Dedifferentiated amniotic fluid mesenchymal stem cell (primary cell): ENCODE measurements around the gene AGBL4.
"Not testable (repeated sequence)": the region's sequence is repeated elsewhere in the genome, so short reads cannot be mapped to it uniquely, and the experiment has no call there.

Experiments used
- DNase-seq: peaks from one replicate; pipeline ENCODE4 v3.0.0-alpha.2; 2016; ENCODE audit errors: extremely low spot score

Gene AGBL4

DNA sequence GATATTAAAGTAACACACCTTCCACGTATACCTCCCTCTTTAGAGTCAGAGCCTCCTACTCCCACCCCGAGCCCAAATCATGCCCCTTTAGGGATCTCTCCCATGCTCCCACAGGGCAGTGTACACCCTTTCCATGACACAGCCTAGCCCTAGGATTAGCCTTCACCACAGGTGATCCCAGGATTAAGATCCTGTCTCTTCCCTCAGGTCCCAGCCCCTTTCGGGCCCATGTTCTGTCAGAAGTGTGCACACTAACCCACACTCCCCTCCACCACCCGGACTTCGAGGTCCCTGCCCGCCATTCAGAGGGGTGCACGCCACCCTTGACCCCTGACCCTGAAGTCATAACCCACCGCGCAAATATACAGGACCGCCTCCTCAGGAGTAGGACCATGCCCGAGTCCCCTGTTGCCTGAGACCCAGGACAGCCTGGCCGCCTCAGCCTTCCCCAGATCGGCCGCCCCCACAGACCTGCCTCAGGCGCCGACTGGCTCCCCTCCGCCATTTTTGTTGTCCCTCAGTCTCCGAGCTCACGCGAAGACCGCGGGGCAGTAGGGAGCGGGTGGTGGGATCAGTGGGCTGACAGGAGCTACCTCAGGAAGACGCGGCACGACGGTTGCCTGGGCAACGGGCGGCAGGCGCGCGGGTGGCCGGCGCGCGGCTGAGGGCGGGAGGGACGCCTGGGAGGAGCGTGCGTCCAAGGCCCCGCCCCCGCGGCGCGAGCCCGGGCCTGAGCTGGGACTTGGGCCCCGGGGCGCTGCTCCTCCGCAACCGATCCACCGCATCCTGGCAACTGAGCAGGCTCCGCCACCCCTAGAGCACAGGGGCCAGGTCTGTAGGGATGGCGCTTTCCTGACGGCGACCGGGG, at the start of gene AGBL4:
TSS of gene AGBL4 (minus strand) at position 663 of the 868 bp plus-strand sequence.
- DNase-seq: no peak

DNA sequence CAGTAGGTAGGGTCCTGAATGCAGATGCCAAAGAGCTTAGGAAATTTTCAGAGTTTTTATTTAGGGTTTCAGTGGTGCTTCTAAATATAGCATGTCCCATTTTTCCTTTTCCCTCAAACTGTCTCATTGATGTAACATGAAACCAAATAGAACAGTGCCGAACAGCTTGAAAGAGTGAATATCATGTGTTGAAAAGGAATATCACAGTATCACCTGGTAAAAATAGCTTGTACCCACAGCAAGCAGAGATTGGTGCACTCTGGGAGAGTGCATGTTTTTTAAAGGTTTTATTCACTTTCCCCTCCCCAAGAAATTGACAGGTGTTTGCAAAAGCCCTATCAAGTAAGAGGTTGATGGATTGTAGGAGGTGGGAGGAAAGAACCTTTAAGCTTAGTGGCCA, 43.1 kb upstream of the AGBL4 start:
- DNase-seq: no peak

- no peak for DNase-seq
These were observed 36.5 kb upstream of the AGBL4 start for GRCh38 chr1:50060279-50060678.

DNA sequence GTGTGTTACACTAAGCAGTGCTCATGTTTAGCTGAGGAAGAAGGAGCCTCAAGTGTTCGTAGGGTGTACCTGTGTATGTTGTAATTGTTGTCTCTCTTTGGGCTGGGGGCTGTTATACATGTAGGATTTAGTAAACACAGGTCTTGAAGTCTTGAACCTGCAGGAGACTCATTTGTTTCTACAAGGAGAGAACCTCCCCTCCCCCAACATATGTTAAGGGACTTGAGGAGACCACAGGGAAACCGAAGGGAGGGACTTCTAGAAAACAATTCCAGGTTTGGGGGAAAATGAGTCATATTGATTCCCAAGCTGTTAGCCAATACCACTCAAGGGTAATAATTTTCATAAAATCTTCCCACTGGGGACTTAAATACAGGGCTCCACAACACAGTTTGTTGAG, 25.0 kb upstream of the AGBL4 start:
- DNase-seq: no peak

DNA sequence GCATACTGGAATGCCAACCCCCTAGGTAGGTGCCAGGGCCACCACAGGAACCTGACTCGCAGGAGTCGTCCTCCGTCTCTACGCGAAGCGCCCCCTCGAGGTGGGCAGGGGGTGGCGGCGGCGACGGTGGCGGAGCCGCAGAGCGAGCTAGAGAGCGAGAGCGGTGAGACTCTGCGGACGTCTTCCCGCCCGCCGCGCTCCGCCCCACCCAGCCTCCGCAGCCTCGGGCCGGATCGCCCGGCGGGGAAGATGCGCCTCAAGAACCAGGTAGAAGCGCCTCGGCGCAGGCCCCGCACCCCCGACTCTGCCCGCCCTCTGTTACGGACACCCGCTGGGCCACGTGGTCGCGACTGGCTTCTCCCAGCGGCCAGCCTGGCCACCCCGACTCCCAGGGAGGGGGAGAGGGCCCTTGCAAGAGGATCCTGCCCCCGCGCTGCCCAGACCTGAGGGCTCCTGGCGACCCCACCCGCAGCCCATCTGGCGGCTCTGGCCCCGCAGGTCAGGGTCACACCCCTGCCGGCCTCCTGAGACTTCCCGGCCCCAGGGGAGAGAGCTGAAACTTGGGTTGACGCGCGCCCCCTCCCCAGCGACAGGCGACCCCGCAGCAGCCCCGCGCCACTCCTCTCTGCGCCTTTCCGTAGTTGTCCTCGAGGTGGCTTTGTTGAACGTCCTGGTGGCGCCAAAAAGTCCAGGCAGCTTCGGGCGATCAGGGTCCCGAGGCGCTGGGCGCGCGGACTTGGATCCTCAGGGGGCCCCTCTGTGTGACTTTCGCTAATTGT, 24.4 kb upstream of the AGBL4 start:
- DNase-seq: no peak

DNA sequence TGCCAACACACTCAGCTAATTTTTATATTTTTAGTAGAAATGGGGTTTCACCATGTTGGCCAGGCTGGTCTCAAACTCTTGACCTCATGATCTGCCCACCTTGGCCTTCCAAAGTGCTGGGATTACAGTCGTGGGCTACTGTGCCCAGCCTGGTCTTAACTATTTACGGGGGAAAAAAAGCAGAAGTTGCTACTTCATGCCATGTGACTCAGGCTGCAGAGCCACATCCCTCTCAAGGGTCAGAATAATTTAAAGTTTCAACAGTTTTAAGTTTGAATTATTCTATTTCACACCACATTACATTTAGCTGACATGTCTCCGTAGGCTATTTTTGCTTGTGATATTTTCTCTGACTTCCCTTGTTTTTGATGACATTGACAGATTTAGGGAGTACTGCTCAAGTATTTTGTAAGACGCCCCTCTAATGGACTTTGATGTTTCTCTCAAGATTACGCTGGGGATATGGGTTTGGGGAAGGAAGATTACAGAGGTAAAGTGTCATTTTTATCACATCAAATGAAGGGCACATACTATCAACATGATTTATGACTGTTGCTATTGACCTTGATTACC, 14.6 kb upstream of the AGBL4 start:
- no peak for DNase-seq

DNA sequence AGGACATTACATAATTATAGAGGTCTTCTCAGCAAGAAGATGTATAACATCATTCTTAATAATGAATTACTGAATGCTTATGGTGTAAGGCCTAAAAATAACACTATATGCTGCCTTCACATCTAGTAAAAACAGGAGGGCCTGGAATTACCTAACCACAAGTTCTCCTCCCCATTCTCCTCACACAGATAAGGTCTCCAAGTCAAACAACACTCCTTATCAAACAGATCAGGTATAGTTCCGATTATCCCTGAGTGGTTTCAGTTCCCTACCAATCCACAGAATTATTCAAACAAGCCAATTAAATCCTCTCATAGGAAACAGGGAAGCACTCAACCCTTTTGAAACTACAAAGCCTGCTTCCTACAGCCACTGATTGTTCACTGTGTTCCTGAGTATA, 4.0 kb upstream of the AGBL4 start:
- no peak for DNase-seq

GRCh38 chr1:49995734-49996133, 28.0 kb downstream of the AGBL4 start:
- no peak for DNase-seq

GRCh38 chr1:49971088-49971487, 52.7 kb downstream of the AGBL4 start:
- DNase-seq: no peak

GRCh38 chr1:49951385-49951784, 72.4 kb downstream of the AGBL4 start:
- DNase-seq: no peak

- DNase-seq: not testable (repeated sequence)
These were observed 108.5 kb downstream of the AGBL4 start for GRCh38 chr1:49915301-49915700.

DNA sequence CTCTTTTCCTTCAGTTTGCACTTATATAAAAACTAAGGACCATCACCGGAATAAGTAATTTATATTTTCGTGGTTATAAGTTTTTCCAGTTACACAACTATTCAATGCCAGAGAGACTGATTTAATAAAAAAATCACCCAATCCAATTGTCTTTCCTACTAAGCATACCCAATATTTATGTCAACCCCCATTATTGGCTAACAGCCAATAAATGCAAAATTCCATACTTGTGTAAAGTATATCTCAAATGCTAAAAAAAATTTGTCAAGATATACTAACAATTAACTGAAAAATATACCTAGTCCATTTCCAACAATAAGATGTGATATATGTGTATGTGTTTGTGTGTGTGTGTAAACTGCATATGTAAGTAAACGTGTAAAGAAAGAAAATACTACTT, 117.4 kb downstream of the AGBL4 start:
- no peak for DNase-seq

DNA sequence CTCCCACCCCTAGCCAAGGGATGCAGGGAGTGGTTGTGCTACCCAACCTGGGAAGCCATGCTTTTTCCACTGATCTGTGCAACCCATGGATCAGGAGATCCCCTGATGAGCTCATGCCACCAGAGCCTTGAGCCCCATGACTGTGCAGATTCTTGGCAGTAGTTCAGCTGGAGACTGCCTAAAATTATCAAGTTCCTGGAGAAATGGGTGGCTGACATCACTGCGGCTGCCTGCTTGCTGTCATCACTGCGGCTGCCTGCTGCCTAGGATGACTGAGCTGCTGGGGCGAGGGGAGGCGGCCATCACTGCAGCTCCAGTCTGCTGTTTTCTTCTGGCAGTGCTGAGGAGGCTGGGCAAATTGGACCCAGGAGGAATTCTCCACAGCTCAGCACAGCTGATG, 159.2 kb downstream of the AGBL4 start:
- no peak for DNase-seq

DNA sequence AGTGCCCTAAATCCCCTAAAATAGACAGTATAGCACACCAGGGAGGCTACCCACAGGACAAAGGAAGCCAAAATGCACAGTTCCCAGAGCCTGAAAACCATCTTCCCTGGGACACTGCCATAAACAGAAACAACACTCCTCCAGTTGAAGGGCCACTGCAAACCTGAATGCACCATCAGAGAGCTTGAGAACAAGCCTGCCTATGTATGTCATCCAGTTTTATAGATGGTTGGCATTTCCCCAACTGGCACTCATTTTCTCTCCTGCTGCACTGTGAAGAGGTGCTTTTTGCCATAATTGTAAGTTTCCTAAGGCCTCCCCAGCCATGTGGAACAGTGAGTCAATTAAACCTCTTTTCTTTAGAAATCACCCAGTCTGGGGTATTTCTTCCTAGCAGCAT, 169.0 kb downstream of the AGBL4 start:
- DNase-seq: no peak

GRCh38 chr1:49842596-49842995, 181.2 kb downstream of the AGBL4 start:
- no peak for DNase-seq

GRCh38 chr1:49841767-49842166, 182.0 kb downstream of the AGBL4 start:
- DNase-seq: no peak

- no peak for DNase-seq
These were observed 199.5 kb downstream of the AGBL4 start for GRCh38 chr1:49824261-49824660.

DNA sequence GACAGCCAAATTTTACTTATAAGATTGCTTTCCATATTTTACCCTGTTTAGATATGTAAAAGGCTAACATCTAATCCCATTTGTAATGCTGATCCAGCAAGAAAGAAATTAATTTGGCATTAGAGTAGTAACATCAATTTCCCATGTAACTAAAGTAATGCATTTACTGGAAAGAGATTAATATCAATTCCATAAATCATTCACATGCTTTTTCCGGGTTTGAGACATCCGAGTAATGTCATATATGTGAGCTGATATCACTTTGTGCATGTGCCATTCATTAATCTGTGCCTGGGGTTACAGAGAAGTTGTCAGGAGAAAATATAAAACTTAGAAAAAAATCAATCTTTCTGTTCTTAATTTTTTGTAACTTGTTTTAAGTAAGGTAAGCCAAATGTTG, 206.1 kb downstream of the AGBL4 start:
- DNase-seq: no peak

- not testable (repeated sequence) for DNase-seq
These were observed 236.7 kb downstream of the AGBL4 start for GRCh38 chr1:49787013-49787412.

- DNase-seq: no peak
These were observed 258.7 kb downstream of the AGBL4 start for GRCh38 chr1:49765034-49765433.

GRCh38 chr1:49738118-49738517, 285.6 kb downstream of the AGBL4 start:
- DNase-seq: not testable (repeated sequence)

DNA sequence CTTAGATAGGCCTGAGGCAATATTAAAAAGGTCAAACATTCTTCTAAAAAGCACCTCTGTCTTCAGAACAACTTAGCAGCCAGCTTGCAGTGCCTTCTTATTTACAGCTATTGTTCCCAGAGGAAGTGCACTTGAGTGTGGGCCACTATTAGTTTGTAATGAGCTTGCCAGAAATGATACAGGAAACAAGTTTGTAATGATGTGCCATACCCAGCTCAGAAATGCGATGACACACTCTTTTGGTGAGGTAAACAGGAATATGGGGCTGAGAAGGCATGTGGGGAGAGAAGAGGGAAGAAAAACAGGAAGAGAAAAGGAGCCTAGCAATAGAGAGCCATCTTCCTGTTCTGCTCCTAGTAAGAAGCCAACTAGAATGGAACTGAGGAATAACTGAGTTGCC, 295.4 kb downstream of the AGBL4 start:
- no peak for DNase-seq

- DNase-seq: no peak
These were observed 300.1 kb downstream of the AGBL4 start for GRCh38 chr1:49723662-49724061.
